Stomach (tissue), 9 donors: ENCODE data around the gene FN3K. TPM values are rescaled to one million over a fixed set of nuclear protein-coding genes. Genes with fewer than 3 reads are reported as not detected.

ENCODE experiments used
- DNase-seq, 2 donors: peaks; one replicate each; pipeline versions ENCODE4 v3.0.0 to v3.0.0-alpha.2; 2013 to 2019
- H3K27ac ChIP-seq, 5 donors: fragments of 200-600 bp in 4 of 5; sonication (generic) in 4 of 5; one replicate each; pipeline ENCODE4 v1.5.1; 2013 to 2019; ENCODE audit warnings: mild to moderate bottlenecking in 1 of 5, moderate library complexity in 1 of 5
- H3K27me3 ChIP-seq, 3 donors: fragments of 200-600 bp; sonication (generic); one replicate each; pipeline ENCODE4 v1.5.1; 2017 to 2019; ENCODE audit warnings: mixed run types in 1 of 3
- H3K36me3 ChIP-seq, 4 donors: fragments of 200-600 bp; sonication (generic); 1 replicate in 3 of 4; 2 replicates in 1 of 4; pipeline ENCODE4 v1.5.1; 2016 to 2019
- H3K4me1 ChIP-seq, 4 donors: fragments of 200-600 bp; sonication (generic); one replicate each; pipeline ENCODE4 v1.5.1; 2016 to 2019
- H3K4me3 ChIP-seq, 4 donors: fragments of 200-600 bp; sonication (generic) in 3 of 4; one replicate each; pipeline ENCODE4 v1.5.1; 2016 to 2019; ENCODE audit warnings: mild to moderate bottlenecking in 1 of 4
- H3K9me3 ChIP-seq, 4 donors: fragments of 200-600 bp; sonication (generic); one replicate each; pipeline ENCODE4 v1.5.1; 2016 to 2019
- EP300 ChIP-seq: sonication (generic); formaldehyde crosslinking; IDR thresholded peaks from one replicate; pipeline ENCODE4 v1.6.1; 2017; ENCODE audit warnings: antibody characterized with exemption
- POLR2A ChIP-seq, 4 donors: fragments of 450-650 bp; IDR thresholded peaks; one replicate each; pipeline ENCODE4 v1.6.1; 2016; ENCODE audit warnings: antibody characterized with exemption in 4 of 4, control low read depth in 2 of 4, mild to moderate bottlenecking in 1 of 4, moderate library complexity in 1 of 4
- POLR2AphosphoS5 ChIP-seq, 3 donors: sonication (generic); formaldehyde crosslinking; IDR thresholded peaks; one replicate each; pipeline ENCODE4 v1.6.1; 2016; ENCODE audit warnings: antibody characterized with exemption in 3 of 3
- WGBS, 5 donors: extraction: QIAGEN DNeasy Blood & Tissue Kit in 3 of 5; methylation state at CpG; one replicate each; pipeline versions ENCODE4 v1.1.5 to v1.1.7; 2013 to 2018; 5-methylcytosine and 5-hydroxymethylcytosine counted together
- intact Hi-C: fragments of 100-400 bp; cut with DNase I; formaldehyde crosslinking; loops from one replicate; pipeline ENCODE4 v1.15.1; 2023; ENCODE audit warnings: low total_unique reads
- polyA plus RNA-seq, 3 donors: library from polyadenylated mRNA; stranded (reverse); fragments of 200-250 nt; gene quantifications; one replicate each; pipeline ENCODE4 v1.2.3, GENCODE V29; 2013
- total RNA-seq, 5 donors: library from RNA; depleted of rRNA; stranded (reverse); fragments of >200 nt; gene quantifications; one replicate each; pipeline versions ENCODE4 v1.1.0 to v1.2.3, GENCODE V29; 2014 to 2016
- TF ChIP-seq, protein P1 (sequence below), 7 experiments: fragments of 450-650 bp in 4 of 7; fragments of 200-600 bp in 3 of 7; sonication (generic) in 3 of 7; IDR thresholded peaks; one replicate each; pipeline ENCODE4 v1.5.1; 2016 to 2019; ENCODE audit warnings: antibody characterized with exemption in 7 of 7, control low read depth in 2 of 7, mild to moderate bottlenecking in 1 of 7
- donor health status: healthy with polysubstance abuse.
- donor health status: Bipolar disorder and iron deficiency.
- donor health status: healthy.

Gene FN3K
- total and polyA plus RNA-seq, 8 donors, result 13.0 to 59.5 (median 16.4) TPM

DNA sequence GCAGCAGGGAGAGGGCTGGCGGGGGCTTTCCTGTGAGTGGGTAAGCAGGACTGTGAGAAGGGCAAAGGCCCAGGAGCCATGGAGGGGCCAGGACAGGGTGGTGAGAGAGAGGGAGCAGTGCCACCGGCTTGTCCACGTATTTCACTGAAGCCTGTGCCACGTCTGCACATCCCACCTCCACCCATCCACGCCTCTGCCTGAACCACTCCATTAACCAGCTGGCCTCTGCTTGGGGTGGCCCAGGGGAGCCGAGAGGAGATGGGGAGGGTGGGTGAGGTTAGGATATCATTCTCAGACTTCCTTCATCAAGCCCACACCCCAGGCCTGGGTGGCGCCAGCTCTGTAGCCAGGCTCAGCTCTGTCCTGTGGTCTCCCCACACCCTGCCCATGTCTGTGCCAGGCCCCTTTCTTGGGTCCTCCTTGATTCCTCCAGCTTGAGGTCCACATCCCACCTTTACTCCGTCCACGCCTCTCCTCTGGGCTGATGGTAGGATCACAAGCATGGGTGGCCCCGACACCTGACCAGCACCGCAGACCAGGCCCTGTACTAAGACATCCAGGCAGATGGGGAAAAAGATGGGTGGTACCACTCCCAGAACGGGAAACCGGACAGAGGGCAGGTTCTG, 3.2 kb upstream of the FN3K start:
- H3K9me3 ChIP-seq, result peaks cover 0 to 10% (median 4%) of the 10 kb centered on the region in 4 donors
- peaks cover 0 to 52% (median 43%) of the 10 kb centered on the region in 4 donors for H3K36me3 ChIP-seq
- H3K27ac ChIP-seq, result no peak overlapping the region
- WGBS, 5 donors, result 89 to 95% (median 90%) methylated on average over 12 to 13 of the region's 13 CpGs
- no peak for DNase-seq
- TF ChIP-seq EP300, result no peak
- no peak for TF ChIP-seq POLR2AphosphoS5 (IDR thresholded peaks at IDR 0.05)
- TF ChIP-seq POLR2A (IDR thresholded peaks at IDR 0.05), result no peak
- TF ChIP-seq, protein P1, sequence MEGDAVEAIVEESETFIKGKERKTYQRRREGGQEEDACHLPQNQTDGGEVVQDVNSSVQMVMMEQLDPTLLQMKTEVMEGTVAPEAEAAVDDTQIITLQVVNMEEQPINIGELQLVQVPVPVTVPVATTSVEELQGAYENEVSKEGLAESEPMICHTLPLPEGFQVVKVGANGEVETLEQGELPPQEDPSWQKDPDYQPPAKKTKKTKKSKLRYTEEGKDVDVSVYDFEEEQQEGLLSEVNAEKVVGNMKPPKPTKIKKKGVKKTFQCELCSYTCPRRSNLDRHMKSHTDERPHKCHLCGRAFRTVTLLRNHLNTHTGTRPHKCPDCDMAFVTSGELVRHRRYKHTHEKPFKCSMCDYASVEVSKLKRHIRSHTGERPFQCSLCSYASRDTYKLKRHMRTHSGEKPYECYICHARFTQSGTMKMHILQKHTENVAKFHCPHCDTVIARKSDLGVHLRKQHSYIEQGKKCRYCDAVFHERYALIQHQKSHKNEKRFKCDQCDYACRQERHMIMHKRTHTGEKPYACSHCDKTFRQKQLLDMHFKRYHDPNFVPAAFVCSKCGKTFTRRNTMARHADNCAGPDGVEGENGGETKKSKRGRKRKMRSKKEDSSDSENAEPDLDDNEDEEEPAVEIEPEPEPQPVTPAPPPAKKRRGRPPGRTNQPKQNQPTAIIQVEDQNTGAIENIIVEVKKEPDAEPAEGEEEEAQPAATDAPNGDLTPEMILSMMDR (IDR thresholded peaks at IDR 0.05), result no peak
- no peaks in the 10 kb centered on the region for H3K27me3 ChIP-seq
- H3K4me1 ChIP-seq, result peaks cover 18 to 24% (median 24%) of the 10 kb centered on the region in 4 donors
- intact Hi-C loops, result no loop called here
- H3K4me3 ChIP-seq, result no peak overlapping the region

DNA sequence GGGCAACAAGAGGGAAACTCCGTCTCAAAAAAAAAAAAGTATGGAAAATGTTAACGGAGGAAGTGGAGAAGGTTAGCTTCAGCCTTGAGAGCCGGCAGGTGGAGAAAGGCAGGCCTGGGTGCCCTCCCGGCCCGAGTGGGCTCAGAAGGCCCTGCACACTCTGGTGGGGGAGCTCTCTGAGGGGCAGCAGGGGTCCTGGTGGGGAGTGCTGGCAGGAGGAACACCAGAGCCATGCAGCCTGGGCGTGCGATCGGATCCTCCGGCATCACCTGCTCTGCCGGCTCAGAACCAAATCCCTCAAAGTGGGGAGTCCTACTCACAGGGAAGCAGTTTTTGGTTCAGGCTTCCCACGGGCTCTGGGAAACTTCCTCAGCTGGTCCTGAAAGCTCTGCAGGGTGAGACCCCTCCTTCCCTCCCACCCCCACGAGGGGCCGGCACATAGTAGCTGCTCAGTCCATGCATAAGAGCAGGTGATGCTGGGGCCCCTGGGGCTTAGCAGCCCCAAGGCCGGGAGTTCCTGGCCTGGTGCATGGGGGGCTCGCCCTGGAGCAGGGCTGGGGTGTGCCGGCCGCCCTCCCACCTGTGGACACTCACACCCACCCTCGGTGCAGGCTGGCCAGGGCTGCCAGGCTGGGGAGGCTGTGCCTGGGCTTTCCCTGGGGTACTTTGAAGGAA, 1.2 kb downstream of the FN3K start:
- TF ChIP-seq POLR2AphosphoS5 (IDR thresholded peaks at IDR 0.05), result no peak
- TF ChIP-seq, protein P1 (IDR thresholded peaks at IDR 0.05), result no peak
- TF ChIP-seq POLR2A (IDR thresholded peaks at IDR 0.05), result no peak
- TF ChIP-seq EP300, result no peak
- Histone ChIP-seq H3K27ac (peak overlapping the region in 4 of 5 donors; percentile 81 to 92 (median 84)), H3K4me1 (peaks cover 22 to 37% (median 35%) of the 10 kb centered on the region in 4 donors), H3K27me3 (no peaks in the 10 kb centered on the region), H3K9me3 (peaks cover 0 to 20% (median 4%) of the 10 kb centered on the region in 4 donors), H3K36me3 (peaks cover 11 to 53% (median 32%) of the 10 kb centered on the region in 4 donors), H3K4me3 (peak overlapping the region; percentile 65 to 83 (median 74))
- no peak for DNase-seq
- 67 to 78% (median 77%) methylated on average over 11 to 18 of the region's 18 CpGs for WGBS, 5 donors
- intact Hi-C loops, result no loop called here

DNA sequence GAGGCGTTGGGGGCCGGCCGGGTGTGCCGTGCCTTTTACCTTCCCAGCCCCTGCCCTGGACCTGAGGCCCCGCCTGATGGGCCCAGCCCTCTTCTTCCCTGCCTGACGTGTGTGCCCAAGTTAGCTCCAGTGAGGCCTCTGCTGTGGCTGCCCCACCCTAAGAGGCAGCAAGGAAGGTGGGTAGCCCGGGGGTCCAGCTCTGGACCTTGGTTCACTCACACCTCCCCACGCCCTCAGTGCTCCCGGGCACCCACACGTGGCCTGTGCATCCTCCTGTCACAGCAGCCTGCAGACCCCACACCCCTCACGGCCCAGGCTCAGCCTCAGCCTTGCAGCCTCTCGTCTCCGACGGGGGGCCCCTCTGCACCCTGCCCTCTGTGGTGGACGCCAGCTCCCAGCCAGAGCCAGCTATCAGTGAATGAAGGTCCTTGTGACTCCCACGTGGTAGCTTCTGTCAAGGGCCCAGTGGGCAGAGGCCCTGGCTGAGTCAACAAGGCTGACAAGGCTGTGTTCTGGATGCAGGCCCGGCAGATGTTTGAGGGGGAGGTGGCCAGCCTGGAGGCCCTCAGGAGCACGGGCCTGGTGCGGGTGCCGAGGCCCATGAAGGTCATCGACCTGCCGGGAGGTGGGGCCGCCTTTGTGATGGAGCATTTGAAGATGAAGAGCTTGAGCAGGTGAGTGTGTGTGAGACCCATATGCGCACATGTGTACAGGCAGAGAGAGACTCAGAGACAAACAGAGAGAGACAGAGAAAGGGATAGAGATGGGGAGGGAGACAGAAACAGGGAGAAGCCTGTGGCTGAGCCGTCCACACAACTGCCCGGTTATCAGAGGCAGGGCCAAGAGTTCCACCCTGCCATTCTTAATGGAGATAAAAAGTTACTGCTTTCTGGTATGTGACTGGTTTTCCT, 2.8 kb downstream of the FN3K start:
- no peak for TF ChIP-seq POLR2A (IDR thresholded peaks at IDR 0.05)
- TF ChIP-seq POLR2AphosphoS5 (IDR thresholded peaks at IDR 0.05), result no peak
- no peak for TF ChIP-seq EP300
- TF ChIP-seq, protein P1 (IDR thresholded peaks at IDR 0.05), result no peak
- H3K27ac ChIP-seq, result peak overlapping the region in 3 of 5 donors; percentile 23 to 92 (median 33)
- no peaks in the 10 kb centered on the region for H3K27me3 ChIP-seq
- intact Hi-C loops, result no loop called here
- DNase-seq, result peak; percentile 64 to 75
- 42 to 61% (median 49%) methylated on average over 15 to 26 of the region's 26 CpGs for WGBS, 5 donors
- no peak overlapping the region for H3K4me3 ChIP-seq
- peaks cover 23 to 53% (median 41%) of the 10 kb centered on the region in 4 donors for H3K36me3 ChIP-seq
- peaks cover 0 to 17% (median 4%) of the 10 kb centered on the region in 4 donors for H3K9me3 ChIP-seq
- H3K4me1 ChIP-seq, result peaks cover 22 to 37% (median 35%) of the 10 kb centered on the region in 4 donors
